HepG2 (cell line): ENCODE data around the gene SYNE2. TPM values are rescaled to one million over a fixed set of nuclear protein-coding genes. Genes with fewer than 3 reads are reported as not detected.

Experiments
- ATAC-seq: fragments of 200-7000 bp; cut with Tn5 transposase; 3 replicates; pipeline ENCODE4 v1.9.1; 2020; ENCODE audit warnings: mild to moderate bottlenecking, moderate library complexity
- BruUV-seq: library from RNA; stranded (reverse); fragments of 400-500 nt; replicated peaks from 2 replicates; lab custom pipeline; 2021; lab: Mats Ljungman, UMichigan
- CTCF ChIA-PET: fragments of 300-600 bp; formaldehyde crosslinking; extraction: SDS; loops from one replicate; lab custom pipeline; 2021; ENCODE audit warnings: low total read pairs, inconsistent platforms, low intra/inter-chr PET ratio; lab: Yijun Ruan, JAX
- POLR2A ChIA-PET: fragments of 350-600 bp; sonication (Branson Sonifier 250); formaldehyde crosslinking; loops from one replicate; lab custom pipeline; 2020; ENCODE audit warnings: antibody characterized with exemption, inconsistent platforms; lab: Yijun Ruan, JAX
- DNase-seq: peaks from one replicate; pipeline ENCODE4 v3.0.0-alpha.2; 2015; ENCODE audit warnings: low spot score
- FAIRE-seq: peaks from 3 replicates; lab custom pipeline; 2011; peaks lifted over from hg19 to GRCh38; lab: Jason Lieb, UNC
- H2AFZ ChIP-seq: one replicate; pipeline ENCODE4 v1.6.1; 2011; ENCODE audit warnings: low read length, inconsistent platforms
- H3K27ac ChIP-seq: fragments of 300-600 bp; 3 replicates; pipeline ENCODE4 v1.8.0; 2011; ENCODE audit warnings: mixed run types, mild to moderate bottlenecking, mixed read lengths, low read length, inconsistent platforms; ENCODE audit not compliant: insufficient read depth; ENCODE audit errors: extremely low read length
- H3K27me3 ChIP-seq, 2 experiments: fragments of 200-600 bp in 1 of 2; 2 replicates in 1 of 2; 3 replicates in 1 of 2; pipeline versions ENCODE4 v1.6.0 to v1.8.0; 2011; ENCODE audit warnings: low read length in 2 of 2, mild to moderate bottlenecking in 2 of 2, moderate library complexity in 2 of 2, inconsistent platforms in 1 of 2; ENCODE audit not compliant: insufficient read depth in 2 of 2, control insufficient read depth in 1 of 2
- H3K36me3 ChIP-seq, 2 experiments: fragments of 200-600 bp in 1 of 2; replicated peaks in 1 of 2; 2 replicates in 1 of 2; 3 replicates in 1 of 2; pipeline versions ENCODE4 v1.5.1 to v1.8.0; 2011; ENCODE audit warnings: low read length in 2 of 2, inconsistent platforms in 1 of 2; ENCODE audit not compliant: insufficient read depth in 2 of 2, control insufficient read depth in 1 of 2
- H3K4me1 ChIP-seq: 2 replicates; pipeline ENCODE4 v1.5.1; 2012; ENCODE audit warnings: low read length, inconsistent platforms; ENCODE audit not compliant: insufficient read depth
- H3K4me2 ChIP-seq: 2 replicates; pipeline ENCODE4 v1.6.0; 2011; ENCODE audit warnings: low read depth, low read length, inconsistent platforms
- H3K4me3 ChIP-seq, 3 experiments: fragments of 200-600 bp in 1 of 3; sonication (generic), shearing (Covaris generic) in 1 of 3; replicated peaks in 1 of 3; 2 replicates each; pipeline ENCODE4 v1.5.1; 2011 to 2016; ENCODE audit warnings: low read length in 3 of 3, inconsistent platforms in 2 of 3, low read depth in 2 of 3, mild to moderate bottlenecking in 2 of 3, control low read depth in 1 of 3, mixed read lengths in 1 of 3; ENCODE audit not compliant: insufficient read depth in 1 of 3
- H3K79me2 ChIP-seq: one replicate; pipeline ENCODE4 v1.6.1; 2011; ENCODE audit warnings: low read length, inconsistent platforms; ENCODE audit not compliant: insufficient read depth
- H3K9ac ChIP-seq: 2 replicates; pipeline ENCODE4 v1.6.0; 2011; ENCODE audit warnings: mild to moderate bottlenecking, low read depth, low read length, inconsistent platforms; ENCODE audit not compliant: insufficient read depth
- H3K9me3 ChIP-seq: 2 replicates; pipeline ENCODE4 v1.5.1; 2012; ENCODE audit warnings: mild to moderate bottlenecking, low read length
- H4K20me1 ChIP-seq: 2 replicates; pipeline ENCODE4 v1.6.0; 2011; ENCODE audit warnings: inconsistent platforms, mild to moderate bottlenecking, low read length, moderate library complexity; ENCODE audit not compliant: insufficient read depth
- CC2D1A ChIP-seq: sonication (generic); formaldehyde crosslinking; IDR thresholded peaks from 2 replicates; pipeline ENCODE4 v1.8.1; 2023; ENCODE audit warnings: mild to moderate bottlenecking, missing genetic modification reagents
- CCDC6 ChIP-seq: sonication (generic); formaldehyde crosslinking; IDR thresholded peaks from 2 replicates; pipeline ENCODE4 v1.8.1; 2022; ENCODE audit warnings: mild to moderate bottlenecking, missing genetic modification reagents, moderate library complexity
- NFKB2 ChIP-seq: sonication (generic); formaldehyde crosslinking; IDR thresholded peaks from 2 replicates; pipeline ENCODE4 v1.4.0; 2020; ENCODE audit warnings: missing genetic modification reagents, borderline replicate concordance
- PHF21A ChIP-seq: sonication (generic); formaldehyde crosslinking; IDR thresholded peaks from 2 replicates; pipeline ENCODE4 v1.5.0; 2020; ENCODE audit warnings: mild to moderate bottlenecking, missing genetic modification reagents
- RFXANK ChIP-seq: IDR thresholded peaks from 2 replicates; pipeline ENCODE4 v1.6.1; 2016
- SOX6 ChIP-seq, 2 experiments: fragments of 450-650 bp in 1 of 2; sonication (generic) in 1 of 2; formaldehyde crosslinking in 1 of 2; IDR thresholded peaks; 2 replicates each; pipeline versions ENCODE4 v1.4.0 to v1.6.1; 2017 to 2020; ENCODE audit warnings: antibody characterized with exemption in 1 of 2, mild to moderate bottlenecking in 1 of 2, missing genetic modification reagents in 1 of 2
- TMF1 ChIP-seq: sonication (generic); formaldehyde crosslinking; IDR thresholded peaks from 2 replicates; pipeline ENCODE4 v1.8.1; 2022; ENCODE audit warnings: low read depth, missing genetic modification reagents
- TP53 ChIP-seq: sonication (generic); formaldehyde crosslinking; conservative IDR thresholded peaks from 2 replicates; pipeline ENCODE4 v1.4.0; 2020; ENCODE audit warnings: missing genetic modification reagents
- ZNF232 ChIP-seq: sonication (generic); formaldehyde crosslinking; IDR thresholded peaks from 2 replicates; pipeline ENCODE4 v1.4.0; 2020; ENCODE audit warnings: missing genetic modification reagents, borderline replicate concordance
- ZNF329 ChIP-seq: sonication (generic); formaldehyde crosslinking; IDR thresholded peaks from 2 replicates; pipeline ENCODE4 v1.9.0; 2021; ENCODE audit warnings: low read depth, mild to moderate bottlenecking, missing genetic modification reagents
- ZNF446 ChIP-seq: sonication (generic); formaldehyde crosslinking; IDR thresholded peaks from 2 replicates; pipeline ENCODE4 v1.5.0; 2020; ENCODE audit warnings: mild to moderate bottlenecking, missing genetic modification reagents
- ZNF530 ChIP-seq: sonication (generic); formaldehyde crosslinking; IDR thresholded peaks from 2 replicates; pipeline ENCODE4 v1.5.0; 2020; ENCODE audit warnings: low read depth, mild to moderate bottlenecking, missing genetic modification reagents
- ZNF562 ChIP-seq: sonication (generic); formaldehyde crosslinking; IDR thresholded peaks from 2 replicates; pipeline ENCODE4 v1.8.0; 2022; ENCODE audit warnings: missing genetic modification reagents, borderline replicate concordance
- WGBS: methylation state at CpG from one replicate; pipeline ENCODE4 v1.1.6; 2017; ENCODE audit warnings: low lambda C conversion rate; 5-methylcytosine and 5-hydroxymethylcytosine counted together
- in situ Hi-C: cut with HindIII; loops from 2 replicates; pipeline ENCODE4 v1.10.0; 2017; ENCODE audit warnings: low pct_unique_long_range_greater_than_20kb; ENCODE audit not compliant: extremely low pct_ligation_motif_present
- intact Hi-C: fragments of 100-400 bp; cut with micrococcal nuclease; formaldehyde crosslinking; loops from one replicate; pipeline ENCODE4 v1.10.0; 2022; ENCODE audit not compliant: unreplicated experiment
- polyA plus RNA-seq, 8 experiments: library from polyadenylated mRNA; depleted of rRNA in 3 of 8; stranded (reverse) in 7 of 8; unstranded in 1 of 8; fragments of >200 nt; fragmentation: Illumina TruSeq in 4 of 8; extraction: Trizol in 4 of 8; gene quantifications; 2 replicates each; pipeline versions ENCODE4 v1.2.1 to v1.2.3, GENCODE V29; 2011 to 2016; ENCODE audit warnings: low read depth in 4 of 8, missing spikeins in 1 of 8, mixed read lengths in 1 of 8; ENCODE audit not compliant: insufficient read depth in 1 of 8
- total RNA-seq, 5 experiments: library from RNA; depleted of rRNA; stranded (reverse); fragments of >200 nt; fragmentation: Illumina TruSeq; extraction: Trizol; gene quantifications; 2 replicates each; pipeline ENCODE4 v1.2.3, GENCODE V29; 2016; ENCODE audit warnings: low read depth in 1 of 5
- TF ChIP-seq, protein P1 (sequence below): sonication (generic); formaldehyde crosslinking; IDR thresholded peaks from 2 replicates; pipeline ENCODE4 v1.4.0; 2020; ENCODE audit warnings: mild to moderate bottlenecking, missing genetic modification reagents
- TF ChIP-seq, protein P2 (sequence below): sonication (generic); formaldehyde crosslinking; conservative IDR thresholded peaks from 2 replicates; pipeline ENCODE4 v1.8.1; 2023; ENCODE audit warnings: missing genetic modification reagents

The SYNE2 gene
- total and polyA plus RNA-seq, 2 of the 13 experiments (the other 11 are each of a cell fraction or from before 2014, with no cell fraction given) = 6.2 to 13.3 TPM

DNA sequence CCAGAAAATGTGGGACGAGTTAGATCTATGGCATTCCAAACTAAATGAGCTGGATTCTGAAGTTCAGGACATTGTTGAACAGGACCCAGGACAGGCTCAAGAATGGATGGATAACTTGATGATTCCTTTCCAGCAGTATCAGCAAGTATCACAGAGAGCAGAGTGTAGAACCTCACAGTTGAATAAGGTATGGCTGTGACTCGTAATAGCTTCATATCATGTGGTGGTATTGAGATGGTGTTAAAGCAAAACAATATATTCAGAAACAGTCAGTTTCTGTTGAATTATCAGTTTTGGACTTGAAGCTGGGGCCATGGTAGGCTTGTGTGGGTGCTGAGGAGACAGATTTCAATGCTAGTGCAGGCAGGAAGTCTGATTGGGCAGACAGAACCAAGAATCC is 227.6 kb downstream of the SYNE2 start:
- no peak for FAIRE-seq
- Histone ChIP-seq H3K9ac (no peak overlapping the region), H3K79me2 (no peaks in the 10 kb centered on the region)
- TF ChIP-seq, protein P1, sequence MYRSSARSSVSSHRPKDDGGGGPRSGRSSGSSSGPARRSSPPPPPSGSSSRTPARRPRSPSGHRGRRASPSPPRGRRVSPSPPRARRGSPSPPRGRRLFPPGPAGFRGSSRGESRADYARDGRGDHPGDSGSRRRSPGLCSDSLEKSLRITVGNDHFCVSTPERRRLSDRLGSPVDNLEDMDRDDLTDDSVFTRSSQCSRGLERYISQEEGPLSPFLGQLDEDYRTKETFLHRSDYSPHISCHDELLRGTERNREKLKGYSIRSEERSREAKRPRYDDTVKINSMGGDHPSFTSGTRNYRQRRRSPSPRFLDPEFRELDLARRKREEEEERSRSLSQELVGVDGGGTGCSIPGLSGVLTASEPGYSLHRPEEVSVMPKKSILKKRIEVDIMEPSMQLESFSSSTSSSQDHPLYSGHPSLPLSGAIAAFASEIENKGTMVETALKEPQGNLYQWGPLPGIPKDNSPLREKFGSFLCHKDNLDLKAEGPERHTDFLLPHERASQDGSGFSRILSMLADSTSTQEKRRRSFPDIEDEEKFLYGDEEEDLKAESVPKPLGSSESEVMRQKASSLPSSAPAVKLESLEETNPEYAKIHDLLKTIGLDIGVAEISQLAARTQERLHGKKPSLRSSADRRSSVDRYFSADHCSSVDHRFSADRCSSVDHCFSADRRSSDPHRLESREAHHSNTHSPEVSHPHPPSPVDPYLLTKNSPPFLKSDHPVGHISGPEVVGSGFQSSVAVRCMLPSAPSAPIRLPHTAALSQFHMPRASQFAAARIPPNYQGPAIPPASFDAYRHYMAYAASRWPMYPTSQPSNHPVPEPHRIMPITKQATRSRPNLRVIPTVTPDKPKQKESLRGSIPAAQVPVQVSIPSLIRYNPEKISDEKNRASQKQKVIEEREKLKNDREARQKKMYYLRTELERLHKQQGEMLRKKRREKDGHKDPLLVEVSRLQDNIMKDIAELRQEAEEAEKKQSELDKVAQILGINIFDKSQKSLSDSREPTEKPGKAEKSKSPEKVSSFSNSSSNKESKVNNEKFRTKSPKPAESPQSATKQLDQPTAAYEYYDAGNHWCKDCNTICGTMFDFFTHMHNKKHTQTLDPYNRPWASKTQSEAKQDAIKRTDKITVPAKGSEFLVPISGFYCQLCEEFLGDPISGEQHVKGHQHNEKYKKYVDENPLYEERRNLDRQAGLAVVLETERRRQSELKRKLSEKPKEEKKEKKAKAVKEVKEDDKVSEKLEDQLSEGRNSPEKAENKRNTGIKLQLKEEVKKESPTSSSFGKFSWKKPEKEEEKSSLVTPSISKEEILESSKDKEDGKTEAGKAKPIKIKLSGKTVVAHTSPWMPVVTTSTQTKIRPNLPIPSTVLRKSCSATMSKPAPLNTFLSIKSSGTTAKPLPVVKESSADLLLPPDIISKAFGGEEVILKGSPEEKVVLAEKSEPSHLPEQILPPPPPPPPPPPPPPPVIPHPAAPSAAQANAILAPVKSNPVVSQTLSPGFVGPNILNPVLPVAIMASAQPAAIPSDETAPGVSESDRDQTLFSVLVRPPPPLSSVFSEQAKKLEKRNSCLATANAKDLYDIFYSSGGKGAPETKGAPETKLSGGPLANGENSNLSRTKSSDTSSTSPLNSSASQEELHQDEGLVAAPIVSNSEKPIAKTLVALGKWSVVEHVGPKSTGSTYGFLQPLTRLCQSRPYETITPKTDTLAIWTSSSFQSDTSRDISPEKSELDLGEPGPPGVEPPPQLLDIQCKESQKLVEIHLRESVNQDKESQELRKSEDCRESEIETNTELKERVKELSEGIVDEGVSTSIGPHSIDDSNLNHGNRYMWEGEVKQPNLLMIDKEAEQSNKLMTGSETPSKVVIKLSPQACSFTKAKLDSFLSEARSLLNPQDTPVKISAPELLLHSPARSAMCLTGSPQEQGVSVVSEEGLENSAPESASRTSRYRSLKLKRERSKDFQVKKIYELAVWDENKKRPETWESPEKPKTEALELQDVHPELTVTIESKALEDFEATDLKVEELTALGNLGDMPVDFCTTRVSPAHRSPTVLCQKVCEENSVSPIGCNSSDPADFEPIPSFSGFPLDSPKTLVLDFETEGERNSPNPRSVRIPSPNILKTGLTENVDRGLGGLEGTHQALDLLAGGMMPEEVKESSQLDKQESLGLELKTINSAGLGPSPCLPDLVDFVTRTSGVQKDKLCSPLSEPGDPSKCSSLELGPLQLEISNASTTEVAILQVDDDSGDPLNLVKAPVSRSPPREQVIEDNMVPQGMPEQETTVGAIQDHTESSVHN = no peak
- no peak for TF ChIP-seq ZNF562 (CRISPR knock-in tag)
- no peak for TF ChIP-seq CC2D1A (CRISPR knock-in tag)
- TF ChIP-seq ZNF329 (CRISPR knock-in tag) = no peak
- no peak for TF ChIP-seq SOX6 (IDR thresholded peaks at IDR 0.05)
- TF ChIP-seq SOX6 (CRISPR knock-in tag; IDR thresholded peaks at IDR 0.05) = no peak
- no peak for TF ChIP-seq PHF21A (CRISPR knock-in tag)
- no peak for TF ChIP-seq ZNF530 (CRISPR knock-in tag)
- TF ChIP-seq NFKB2 (CRISPR knock-in tag) = no peak
- no peak for TF ChIP-seq TP53 (CRISPR knock-in tag)
- TF ChIP-seq, protein P2, sequence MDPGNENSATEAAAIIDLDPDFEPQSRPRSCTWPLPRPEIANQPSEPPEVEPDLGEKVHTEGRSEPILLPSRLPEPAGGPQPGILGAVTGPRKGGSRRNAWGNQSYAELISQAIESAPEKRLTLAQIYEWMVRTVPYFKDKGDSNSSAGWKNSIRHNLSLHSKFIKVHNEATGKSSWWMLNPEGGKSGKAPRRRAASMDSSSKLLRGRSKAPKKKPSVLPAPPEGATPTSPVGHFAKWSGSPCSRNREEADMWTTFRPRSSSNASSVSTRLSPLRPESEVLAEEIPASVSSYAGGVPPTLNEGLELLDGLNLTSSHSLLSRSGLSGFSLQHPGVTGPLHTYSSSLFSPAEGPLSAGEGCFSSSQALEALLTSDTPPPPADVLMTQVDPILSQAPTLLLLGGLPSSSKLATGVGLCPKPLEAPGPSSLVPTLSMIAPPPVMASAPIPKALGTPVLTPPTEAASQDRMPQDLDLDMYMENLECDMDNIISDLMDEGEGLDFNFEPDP = no peak
- TF ChIP-seq ZNF446 (CRISPR knock-in tag) = no peak
- no peak for TF ChIP-seq ZNF232
- TF ChIP-seq CCDC6 = no peak
- no peak for TF ChIP-seq TMF1 (CRISPR knock-in tag)
- TF ChIP-seq RFXANK = no peak
- TF ChIP-seq, all 625 proteins: peak for 0
- in situ Hi-C loops (no loop called here), intact Hi-C loops (no loop called here)
- ChIA-PET POLR2A (no interaction called here), CTCF (no interaction called here)
- no peaks in the 10 kb centered on the region for H4K20me1 ChIP-seq
- H3K27ac ChIP-seq = no peak overlapping the region
- DNase-seq (no peak), ATAC-seq (no peak)
- no peak overlapping the region for H3K4me2 ChIP-seq
- no peaks in the 10 kb centered on the region for H3K4me1 ChIP-seq
- H3K4me3 ChIP-seq = no peak overlapping the region
- no peaks in the 10 kb centered on the region for H3K27me3 ChIP-seq
- WGBS = 94% methylated on average over 2 of the region's 2 CpGs
- H3K9me3 ChIP-seq = no peaks in the 10 kb centered on the region
- H3K36me3 ChIP-seq = no peaks in the 10 kb centered on the region; a peak in 1 of 5 replicates
- H2AFZ ChIP-seq = no peak overlapping the region
- BruUV-seq = no TSS peak
